ENCODE results near the gene CLIC5. TPM values are rescaled to one million over a fixed set of nuclear protein-coding genes. Genes with fewer than 3 reads are reported as not detected.

The CLIC5 gene
- total and polyA plus RNA-seq, 2 of the 8 experiments (the other 6 are each of a cell fraction or from before 2014, with no cell fraction given), result 0.12 to 0.15 TPM

DNA sequence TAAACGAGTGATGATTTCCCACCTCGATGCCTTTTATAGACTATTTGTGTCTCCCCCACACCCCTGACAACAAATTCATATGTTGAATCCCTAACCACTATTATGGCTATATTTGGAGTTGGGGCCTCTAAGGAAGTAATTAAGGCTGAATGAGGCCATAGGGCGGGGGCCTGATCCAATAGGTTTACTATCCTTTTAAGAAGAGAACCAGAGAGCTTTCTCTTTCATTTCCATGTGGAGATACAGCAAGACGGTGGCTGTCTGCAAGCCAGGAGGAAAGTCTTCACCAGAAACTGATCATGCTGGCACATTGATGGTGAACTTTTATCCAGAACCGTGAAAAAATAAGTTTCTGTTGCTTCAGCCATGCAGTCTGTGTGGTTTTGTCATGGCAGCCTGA lies 38.9 kb upstream of the CLIC5 start:
- H3K4me1 ChIP-seq (replicated peaks in 1 of 4; ENCODE audit: control insufficient read depth in 3 of 4, insufficient read depth in 4 of 4, low read length in 3 of 4), result no peaks in the 10 kb centered on the region
- ChIA-PET CTCF (ENCODE audit: partially characterized antibody) (interaction anchor here (0.9 kb wide), 1 partner anchor 108 kb away, joined by 3 read pairs; no protein-coding TSS in a partner anchor), POLR2A (ENCODE audit: partially characterized antibody) (no interaction called here)
- H2BK120ac ChIP-seq (replicated peaks; ENCODE audit: low read depth, low read length), result no peak overlapping the region
- no peak overlapping the region for H4K91ac ChIP-seq (replicated peaks; ENCODE audit: insufficient read length, low read length)
- no peak overlapping the region for H4K5ac ChIP-seq (ENCODE audit: insufficient read length, low read depth, low read length)
- H3K27me3 ChIP-seq (replicated peaks in 1 of 4; ENCODE audit: control insufficient read depth in 3 of 4, extremely low read depth in 1 of 4, insufficient read depth in 3 of 4, low read length in 3 of 4), result no peaks in the 10 kb centered on the region
- H3K36me3 ChIP-seq (ENCODE audit: control insufficient read depth in 2 of 4, insufficient read depth in 4 of 4, low read length in 3 of 4), result no peaks in the 10 kb centered on the region
- no peak overlapping the region for H2BK20ac ChIP-seq (ENCODE audit: low read length)
- H3K56ac ChIP-seq (replicated peaks; ENCODE audit: insufficient read length, low read depth, low read length), result no peak overlapping the region
- H3K9me3 ChIP-seq (ENCODE audit: insufficient read depth in 2 of 2, low read depth in 1 of 2, low read length in 1 of 2), result peaks cover 4 to 8% of the 10 kb centered on the region in 2 experiments; a peak in 2 of 4 replicates
- no peak overlapping the region for H2BK12ac ChIP-seq (ENCODE audit: low read depth, low read length)
- H3K27ac ChIP-seq (ENCODE audit: low read depth, low read length), result no peak overlapping the region
- H2AK5ac ChIP-seq (ENCODE audit: low read depth, low read length), result no peak overlapping the region
- no peaks in the 10 kb centered on the region for H3K79me1 ChIP-seq (ENCODE audit: low read depth, low read length)
- no peak overlapping the region for H2BK5ac ChIP-seq (ENCODE audit: low read depth, low read length)
- DNase-seq (ENCODE audit: low read depth in 1 of 2, low spot score in 2 of 2) (no peak), FAIRE-seq (no peak)
- no peak overlapping the region for H3K18ac ChIP-seq (ENCODE audit: extremely low read depth, low read length)
- no peak overlapping the region for H3K23ac ChIP-seq (ENCODE audit: insufficient read length)
- no peak overlapping the region for H2AFZ ChIP-seq (ENCODE audit: low read length)
- H2BK15ac ChIP-seq (ENCODE audit: low read length), result no peak overlapping the region
- H3K4ac ChIP-seq (replicated peaks; ENCODE audit: insufficient read length, low read depth, low read length), result no peak overlapping the region
- no peak overlapping the region for H3K4me3 ChIP-seq (ENCODE audit: extremely low read depth in 1 of 4, insufficient read depth in 2 of 4, low read depth in 3 of 4, low read length in 4 of 4)
- H4K8ac ChIP-seq (ENCODE audit: extremely low read depth, insufficient read depth, low read length), result no peak overlapping the region
- no peaks in the 10 kb centered on the region for H3K79me2 ChIP-seq (ENCODE audit: control insufficient read depth in 1 of 2, insufficient read depth in 2 of 2, low read length in 2 of 2)
- H3K14ac ChIP-seq (ENCODE audit: insufficient read length), result no peak overlapping the region
- H3K23me2 ChIP-seq (ENCODE audit: low read depth, low read length), result no peaks in the 10 kb centered on the region
- 93% methylated on average over 5 of the region's 5 CpGs; no CpG with 5 or more reads in 1 of the 2 experiments for WGBS, 2 experiments (ENCODE audit: extremely low coverage in 1 of 2, insufficient coverage in 1 of 2, insufficient read length in 1 of 2, insufficient replicate concordance in 2 of 2, low coverage in 1 of 2, low lambda C conversion rate in 2 of 2, missing lambda C conversion rate in 1 of 2)
- H3K9ac ChIP-seq (replicated peaks in 1 of 4; ENCODE audit: extremely low read depth in 1 of 4, low read depth in 3 of 4, low read length in 3 of 4), result no peak overlapping the region
- no peaks in the 10 kb centered on the region for H4K20me1 ChIP-seq (replicated peaks in 1 of 2; ENCODE audit: control insufficient read depth in 1 of 2, insufficient read depth in 2 of 2, low read length in 2 of 2)
- no peak overlapping the region for H3K4me2 ChIP-seq (ENCODE audit: insufficient read depth in 1 of 2, low read depth in 2 of 2, low read length in 2 of 2)
- TF ChIP-seq, protein P1, sequence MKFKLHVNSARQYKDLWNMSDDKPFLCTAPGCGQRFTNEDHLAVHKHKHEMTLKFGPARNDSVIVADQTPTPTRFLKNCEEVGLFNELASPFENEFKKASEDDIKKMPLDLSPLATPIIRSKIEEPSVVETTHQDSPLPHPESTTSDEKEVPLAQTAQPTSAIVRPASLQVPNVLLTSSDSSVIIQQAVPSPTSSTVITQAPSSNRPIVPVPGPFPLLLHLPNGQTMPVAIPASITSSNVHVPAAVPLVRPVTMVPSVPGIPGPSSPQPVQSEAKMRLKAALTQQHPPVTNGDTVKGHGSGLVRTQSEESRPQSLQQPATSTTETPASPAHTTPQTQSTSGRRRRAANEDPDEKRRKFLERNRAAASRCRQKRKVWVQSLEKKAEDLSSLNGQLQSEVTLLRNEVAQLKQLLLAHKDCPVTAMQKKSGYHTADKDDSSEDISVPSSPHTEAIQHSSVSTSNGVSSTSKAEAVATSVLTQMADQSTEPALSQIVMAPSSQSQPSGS (IDR thresholded peaks at IDR 0.05; ENCODE audit: low read length), result no peak
- TF ChIP-seq PHF8 (conservative IDR thresholded peaks at IDR 0.05; ENCODE audit: low read depth, low read length), result no peak
- TF ChIP-seq HDAC2 (IDR thresholded peaks at IDR 0.05; ENCODE audit: borderline replicate concordance in 1 of 2, low read depth in 2 of 2, low read length in 2 of 2), result no peak
- TF ChIP-seq NRF1 (IDR thresholded peaks at IDR 0.05; ENCODE audit: low read depth, low read length), result no peak
- TF ChIP-seq POLR2AphosphoS5 (IDR thresholded peaks at IDR 0.05; ENCODE audit: low read depth, low read length), result no peak
- TF ChIP-seq SIN3A (conservative IDR thresholded peaks at IDR 0.05 in 1 of 2, IDR thresholded peaks at IDR 0.05 in 1 of 2; ENCODE audit: low read depth in 1 of 2, low read length in 2 of 2), result no peak
- TF ChIP-seq SP1 (IDR thresholded peaks at IDR 0.05; ENCODE audit: low read depth, low read length), result no peak
- no peak for TF ChIP-seq ASH2L (IDR thresholded peaks at IDR 0.05; ENCODE audit: low read length)
- no peak for TF ChIP-seq FOSL1 (IDR thresholded peaks at IDR 0.05; ENCODE audit: insufficient read depth, low read depth, low read length)
- TF ChIP-seq SP4 (IDR thresholded peaks at IDR 0.05; ENCODE audit: low read length), result no peak
- TF ChIP-seq HDAC6 (IDR thresholded peaks at IDR 0.05; ENCODE audit: low read depth, low read length), result no peak
- TF ChIP-seq SUZ12 (IDR thresholded peaks at IDR 0.05; ENCODE audit: low read length), result no peak

Data from H1 (cell line).